ENCODE results near the gene RSPH9. TPM values are rescaled to one million over a fixed set of nuclear protein-coding genes. Genes with fewer than 3 reads are reported as not detected.

The RSPH9 gene
- total RNA-seq, 1 donor from 2014 or later, result 0.30 TPM

DNA sequence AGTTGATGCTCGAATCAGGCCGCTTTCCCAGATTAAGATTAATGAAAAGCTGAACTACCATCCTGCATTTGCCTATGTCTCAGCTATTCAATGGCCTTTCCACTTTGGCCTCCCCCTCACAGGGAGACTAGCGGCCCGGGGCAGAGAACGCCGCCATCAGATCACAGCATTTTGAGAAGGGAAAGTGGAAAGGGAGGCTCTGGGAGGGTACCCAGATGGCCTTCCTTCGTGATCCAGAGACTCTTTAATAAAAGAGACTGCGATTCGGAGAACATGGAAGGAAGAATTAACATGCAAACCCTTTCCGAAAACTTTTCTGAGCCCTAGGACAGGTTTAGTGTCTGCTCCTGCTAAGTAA is 42.2 kb downstream of the RSPH9 start:
- Histone ChIP-seq H3K4me1 (ENCODE audit: insufficient read depth, low read length) (peaks cover 13% of the 10 kb centered on the region), H3K9me3 (ENCODE audit: insufficient read depth, low read depth, low read length) (no peaks in the 10 kb centered on the region), H4K20me1 (ENCODE audit: insufficient read depth, low read length) (peaks cover 45% of the 10 kb centered on the region), H3K9ac (ENCODE audit: low read length) (peak overlapping the region; percentile 94), H3K4me2 (ENCODE audit: low read length) (peak overlapping the region; percentile 98), H3K4me3 (ENCODE audit: insufficient read depth, low read depth, low read length) (peak overlapping the region; percentile 97), H3K27ac (ENCODE audit: low read depth, low read length) (peak overlapping the region; percentile 56), H2AFZ (ENCODE audit: low read depth, low read length) (peak overlapping the region; percentile 99), H3K27me3 (ENCODE audit: insufficient read depth, low read length) (no peaks in the 10 kb centered on the region), H3K79me2 (ENCODE audit: insufficient read depth, low read length) (peaks cover 62% of the 10 kb centered on the region), H3K36me3 (ENCODE audit: insufficient read depth, low read length) (no peaks in the 10 kb centered on the region)
- Mint-ChIP-seq H3K4me3 (ENCODE audit: unreplicated experiment) (peak overlapping the region; percentile 98), H3K4me1 (ENCODE audit: low read depth, unreplicated experiment) (peaks cover 21% of the 10 kb centered on the region), H3K36me3 (ENCODE audit: low read depth, unreplicated experiment) (no peaks in the 10 kb centered on the region), H3K9me3 (ENCODE audit: unreplicated experiment) (no peaks in the 10 kb centered on the region), H3K27ac (ENCODE audit: unreplicated experiment) (peak overlapping the region; percentile 95), H3K27me3 (ENCODE audit: low read depth, unreplicated experiment) (no peaks in the 10 kb centered on the region)
- TF ChIP-seq CTCF (IDR thresholded peaks at IDR 0.05; ENCODE audit: insufficient read depth, low read depth, low read length) (no peak), EZH2 (IDR thresholded peaks at IDR 0.05; ENCODE audit: insufficient read depth, low read length) (no peak)
- no peak for DNase-seq (ENCODE audit: low read depth)
- FAIRE-seq, result no peak

GRCh38 chr6:43687437-43688347 is 42.9 kb downstream of the RSPH9 start, which contains the start of gene MRPS18A:
Gene MRPS18A (minus strand): TSS chr6:43687791. CDS start chr6:43687779, 12 bp downstream.
- H3K79me2 ChIP-seq (ENCODE audit: insufficient read depth, low read length), result peaks cover 56% of the 10 kb centered on the region
- DNase-seq (ENCODE audit: low read depth), result peak; percentile 67
- peaks cover 13% of the 10 kb centered on the region for H3K4me1 ChIP-seq (ENCODE audit: insufficient read depth, low read length)
- peak within 1 kb of the TSS; percentile 98 for H3K4me2 ChIP-seq (ENCODE audit: low read length)
- Mint-ChIP-seq H3K4me3 (ENCODE audit: unreplicated experiment) (peak within 1 kb of the TSS; percentile 98), H3K36me3 (ENCODE audit: low read depth, unreplicated experiment) (no peaks in the 10 kb centered on the region), H3K4me1 (ENCODE audit: low read depth, unreplicated experiment) (peaks cover 18% of the 10 kb centered on the region), H3K27me3 (ENCODE audit: low read depth, unreplicated experiment) (no peaks in the 10 kb centered on the region), H3K27ac (ENCODE audit: unreplicated experiment) (peak within 1 kb of the TSS; percentile 95), H3K9me3 (ENCODE audit: unreplicated experiment) (no peaks in the 10 kb centered on the region)
- H4K20me1 ChIP-seq (ENCODE audit: insufficient read depth, low read length), result peaks cover 39% of the 10 kb centered on the region
- peak within 1 kb of the TSS; percentile 99 for H2AFZ ChIP-seq (ENCODE audit: low read depth, low read length)
- H3K9me3 ChIP-seq (ENCODE audit: insufficient read depth, low read depth, low read length), result no peaks in the 10 kb centered on the region
- peak within 1 kb of the TSS; percentile 56 for H3K27ac ChIP-seq (ENCODE audit: low read depth, low read length)
- H3K4me3 ChIP-seq (ENCODE audit: insufficient read depth, low read depth, low read length), result peak within 1 kb of the TSS; percentile 97
- H3K9ac ChIP-seq (ENCODE audit: low read length), result peak within 1 kb of the TSS; percentile 94
- H3K27me3 ChIP-seq (ENCODE audit: insufficient read depth, low read length), result no peaks in the 10 kb centered on the region
- TF ChIP-seq EZH2 (IDR thresholded peaks at IDR 0.05; ENCODE audit: insufficient read depth, low read length), result no peak
- no peak for TF ChIP-seq CTCF (IDR thresholded peaks at IDR 0.05; ENCODE audit: insufficient read depth, low read depth, low read length)
- no peak for FAIRE-seq
- H3K36me3 ChIP-seq (ENCODE audit: insufficient read depth, low read length), result no peaks in the 10 kb centered on the region

- H3K9me3 ChIP-seq (ENCODE audit: insufficient read depth, low read depth, low read length), result no peaks in the 10 kb centered on the region
- Mint-ChIP-seq H3K9me3 (ENCODE audit: unreplicated experiment) (no peaks in the 10 kb centered on the region), H3K27ac (ENCODE audit: unreplicated experiment) (no peak overlapping the region), H3K4me1 (ENCODE audit: low read depth, unreplicated experiment) (peaks cover 9% of the 10 kb centered on the region), H3K36me3 (ENCODE audit: low read depth, unreplicated experiment) (no peaks in the 10 kb centered on the region), H3K4me3 (ENCODE audit: unreplicated experiment) (no peak overlapping the region), H3K27me3 (ENCODE audit: low read depth, unreplicated experiment) (no peaks in the 10 kb centered on the region)
- no peaks in the 10 kb centered on the region for H3K36me3 ChIP-seq (ENCODE audit: insufficient read depth, low read length)
- H3K4me3 ChIP-seq (ENCODE audit: insufficient read depth, low read depth, low read length), result no peak overlapping the region
- H3K79me2 ChIP-seq (ENCODE audit: insufficient read depth, low read length), result peaks cover 39% of the 10 kb centered on the region
- peaks cover 13% of the 10 kb centered on the region for H3K4me1 ChIP-seq (ENCODE audit: insufficient read depth, low read length)
- H2AFZ ChIP-seq (ENCODE audit: low read depth, low read length), result no peak overlapping the region
- no peaks in the 10 kb centered on the region for H3K27me3 ChIP-seq (ENCODE audit: insufficient read depth, low read length)
- TF ChIP-seq CTCF (IDR thresholded peaks at IDR 0.05; ENCODE audit: insufficient read depth, low read depth, low read length), result no peak
- no peak for TF ChIP-seq EZH2 (IDR thresholded peaks at IDR 0.05; ENCODE audit: insufficient read depth, low read length)
- no peak for FAIRE-seq
- DNase-seq (ENCODE audit: low read depth), result no peak
- no peak overlapping the region for H3K9ac ChIP-seq (ENCODE audit: low read length)
- no peak overlapping the region for H3K4me2 ChIP-seq (ENCODE audit: low read length)
- peaks cover 22% of the 10 kb centered on the region for H4K20me1 ChIP-seq (ENCODE audit: insufficient read depth, low read length)
- H3K27ac ChIP-seq (ENCODE audit: low read depth, low read length), result no peak overlapping the region
These were observed 44.6 kb downstream of the RSPH9 start for GRCh38 chr6:43689421-43689820.
